Ascending aorta (tissue), 2 donors: Measurements from ENCODE around the gene PRR22. TPM values are rescaled to one million over a fixed set of nuclear protein-coding genes. Genes with fewer than 3 reads are reported as not detected.

ENCODE experiments used
- DNase-seq, 2 donors: peaks; one replicate each; pipeline ENCODE4 v3.0.0-alpha.2; 2019; ENCODE audit warnings: low spot score in 2 of 2
- H3K27ac ChIP-seq, 2 donors: fragments of 200-600 bp; sonication (generic); one replicate each; pipeline ENCODE4 v1.5.1; 2016 to 2017; ENCODE audit warnings: mild to moderate bottlenecking in 1 of 2
- H3K27me3 ChIP-seq: fragments of 200-600 bp; sonication (generic); one replicate; pipeline ENCODE4 v1.5.1; 2017
- H3K36me3 ChIP-seq, 2 donors: fragments of 200-600 bp; sonication (generic); one replicate each; pipeline ENCODE4 v1.5.1; 2016
- H3K4me1 ChIP-seq, 2 donors: fragments of 200-600 bp; sonication (generic); one replicate each; pipeline ENCODE4 v1.5.1; 2016 to 2017; ENCODE audit warnings: mild to moderate bottlenecking in 1 of 2
- H3K4me3 ChIP-seq, 2 donors: fragments of 200-600 bp; sonication (generic); one replicate each; pipeline ENCODE4 v1.5.1; 2016 to 2017; ENCODE audit warnings: mild to moderate bottlenecking in 1 of 2
- H3K9me3 ChIP-seq, 2 donors: fragments of 200-600 bp; sonication (generic); one replicate each; pipeline ENCODE4 v1.5.1; 2016
- CTCF ChIP-seq, 3 experiments: fragments of 200-600 bp in 2 of 3; fragments of 450-650 bp in 1 of 3; sonication (generic) in 2 of 3; IDR thresholded peaks; one replicate each; pipeline ENCODE4 v1.5.1; 2016 to 2019; ENCODE audit warnings: antibody characterized with exemption in 3 of 3, mild to moderate bottlenecking in 1 of 3, moderate library complexity in 1 of 3
- intact Hi-C: fragments of 100-400 bp; cut with DNase I; formaldehyde crosslinking; loops from one replicate; pipeline ENCODE4 v1.15.1; 2023
- total RNA-seq: library from RNA; depleted of rRNA; stranded (reverse); fragments of >200 nt; gene quantifications from one replicate; pipeline ENCODE4 v1.1.0, GENCODE V29; 2016

The PRR22 gene
- total RNA-seq, 1 donor from 2014 or later = 3.5 TPM

GRCh38 chr19:5795382-5795919, 10.9 kb upstream of the PRR22 start:
- no peak for DNase-seq
- H3K27ac ChIP-seq = no peak overlapping the region
- no peaks in the 10 kb centered on the region for H3K9me3 ChIP-seq
- no peaks in the 10 kb centered on the region for H3K27me3 ChIP-seq
- no peak overlapping the region for H3K4me3 ChIP-seq
- TF ChIP-seq CTCF (IDR thresholded peaks at IDR 0.05) = no peak
- H3K4me1 ChIP-seq = no peaks in the 10 kb centered on the region
- H3K36me3 ChIP-seq = no peaks in the 10 kb centered on the region
- intact Hi-C loops = no loop called here

GRCh38 chr19:5793188-5793587, 8.6 kb upstream of the PRR22 start:
- intact Hi-C loops = no loop called here
- no peak overlapping the region for H3K4me3 ChIP-seq
- no peak for TF ChIP-seq CTCF (IDR thresholded peaks at IDR 0.05)
- H3K4me1 ChIP-seq = peaks cover 3 to 5% of the 10 kb centered on the region in 2 donors
- H3K27me3 ChIP-seq = no peaks in the 10 kb centered on the region
- H3K36me3 ChIP-seq = peaks cover 16% of the 10 kb centered on the region in 2 donors
- no peak overlapping the region for H3K27ac ChIP-seq
- no peaks in the 10 kb centered on the region for H3K9me3 ChIP-seq
- no peak for DNase-seq

- H3K27ac ChIP-seq = no peak overlapping the region
- no peaks in the 10 kb centered on the region for H3K27me3 ChIP-seq
- intact Hi-C loops = no loop called here
- H3K4me1 ChIP-seq = peaks cover 3 to 5% of the 10 kb centered on the region in 2 donors
- DNase-seq = no peak
- no peaks in the 10 kb centered on the region for H3K9me3 ChIP-seq
- H3K4me3 ChIP-seq = no peak overlapping the region
- TF ChIP-seq CTCF (IDR thresholded peaks at IDR 0.05) = no peak
- peaks cover 25 to 26% of the 10 kb centered on the region in 2 donors for H3K36me3 ChIP-seq
These were observed 7.7 kb upstream of the PRR22 start for GRCh38 chr19:5792224-5792623.

GRCh38 chr19:5790559-5791520, 6.3 kb upstream of the PRR22 start, which contains the start of gene DUS3L:
Gene DUS3L, minus strand, starts transcription at chr19:5791163. Its CDS starts 22 bp downstream, at chr19:5791141.
- no peak for TF ChIP-seq CTCF (IDR thresholded peaks at IDR 0.05)
- Histone ChIP-seq H3K36me3 (peaks cover 39% of the 10 kb centered on the region in 2 donors), H3K27ac (peak within 1 kb of the TSS; percentile 86 to 97), H3K4me3 (peak within 1 kb of the TSS; percentile 63 to 77), H3K27me3 (no peaks in the 10 kb centered on the region), H3K4me1 (peaks cover 3 to 5% of the 10 kb centered on the region in 2 donors), H3K9me3 (no peaks in the 10 kb centered on the region)
- DNase-seq = peak; percentile 89 to 99
- intact Hi-C loops = loop anchor here (1.0 to 2.0 kb wide), 3 partner anchors 70 to 113 kb away; partner anchors contain the start of genes CATSPERD, LONP1 and VMAC

- intact Hi-C loops = loop anchor here (1.0 to 5.0 kb wide), 4 partner anchors 69 to 168 kb away; partner anchors contain the start of genes CATSPERD, LONP1, SAFB and SAFB2
- DNase-seq = no peak
- Histone ChIP-seq H3K27ac (peak overlapping the region; percentile 86 to 97), H3K4me3 (peak overlapping the region; percentile 63 to 77), H3K36me3 (peaks cover 47% of the 10 kb centered on the region in 2 donors), H3K9me3 (no peaks in the 10 kb centered on the region), H3K27me3 (no peaks in the 10 kb centered on the region), H3K4me1 (peaks cover 3 to 5% of the 10 kb centered on the region in 2 donors)
- no peak for TF ChIP-seq CTCF (IDR thresholded peaks at IDR 0.05)
These were observed 5.5 kb upstream of the PRR22 start for GRCh38 chr19:5789886-5790558.
